GM21717 (cell line): Measurements from ENCODE around the gene POLR2C.
"Not testable (repeated sequence)": the region's sequence is repeated elsewhere in the genome, so short reads cannot be mapped to it uniquely, and the experiment has no call there.

Experiments used
- ATAC-seq: cut with Tn5 transposase; IDR thresholded peaks from one replicate; pipeline ENCODE4 v1.9.1; 2021; ENCODE audit warnings: mild to moderate bottlenecking, moderate library complexity; ENCODE audit not compliant: unreplicated experiment

The POLR2C gene

GRCh38 chr16:57462209-57462977 lies at the start of gene POLR2C:
TSS of gene POLR2C (plus strand) at chr16:57462679. CDS start at chr16:57462725, 46 bp downstream.
- peak; percentile 64 for ATAC-seq

DNA sequence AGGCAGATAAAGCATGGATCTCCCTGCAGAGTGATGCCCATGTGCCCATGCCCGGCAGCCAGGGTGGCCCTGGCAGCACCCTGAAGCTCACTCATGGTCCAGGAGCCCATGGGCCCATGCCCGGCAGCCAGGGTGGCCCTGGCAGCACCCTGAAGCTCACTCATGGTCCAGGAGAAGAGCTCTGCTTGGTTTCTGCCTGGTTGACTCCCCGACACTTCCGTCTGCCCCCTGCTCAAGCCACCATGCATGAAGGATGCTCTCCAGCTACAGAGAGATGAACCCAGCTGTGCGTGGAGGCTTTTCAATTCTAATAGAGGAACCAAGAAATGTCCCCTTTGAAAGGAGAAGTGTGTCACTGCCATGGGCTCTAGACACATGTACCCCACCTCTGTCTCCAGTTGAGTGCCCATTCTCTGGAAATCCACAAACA lies 49.2 kb upstream of the POLR2C start:
- peak; percentile 71 for ATAC-seq

- ATAC-seq = no peak
Measured at GRCh38 chr16:57413733-57414132, 48.7 kb upstream of the POLR2C start.

GRCh38 chr16:57416084-57416483 lies 46.4 kb upstream of the POLR2C start:
- ATAC-seq = no peak

GRCh38 chr16:57419506-57419905 lies 43.0 kb upstream of the POLR2C start:
- no peak for ATAC-seq

- ATAC-seq = no peak
Measured at GRCh38 chr16:57422026-57422944, 40.2 kb upstream of the POLR2C start.

- no peak for ATAC-seq
Measured at GRCh38 chr16:57423152-57423551, 39.3 kb upstream of the POLR2C start.

- ATAC-seq = no peak
Measured at GRCh38 chr16:57424583-57424982, 37.9 kb upstream of the POLR2C start.

DNA sequence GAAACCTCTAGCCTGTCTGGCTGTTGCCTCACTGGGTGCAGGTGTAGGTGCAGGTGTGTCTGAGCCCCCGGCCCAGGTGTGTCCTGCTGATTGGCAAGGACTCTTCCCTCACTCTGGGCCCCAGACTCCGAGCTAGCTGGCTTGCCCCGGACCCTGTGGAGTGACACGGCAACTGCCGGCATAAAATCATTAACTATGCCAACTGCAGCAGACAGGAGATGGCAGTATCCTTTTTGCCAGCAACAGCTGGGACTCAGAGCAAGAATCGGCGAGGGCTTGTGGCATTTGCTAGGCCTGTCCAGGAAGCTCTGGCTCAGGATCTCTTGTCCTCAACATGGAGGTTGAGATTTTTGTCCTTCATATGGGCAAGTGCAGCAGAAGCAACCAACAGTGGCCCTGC lies 36.1 kb upstream of the POLR2C start:
- ATAC-seq = no peak

DNA sequence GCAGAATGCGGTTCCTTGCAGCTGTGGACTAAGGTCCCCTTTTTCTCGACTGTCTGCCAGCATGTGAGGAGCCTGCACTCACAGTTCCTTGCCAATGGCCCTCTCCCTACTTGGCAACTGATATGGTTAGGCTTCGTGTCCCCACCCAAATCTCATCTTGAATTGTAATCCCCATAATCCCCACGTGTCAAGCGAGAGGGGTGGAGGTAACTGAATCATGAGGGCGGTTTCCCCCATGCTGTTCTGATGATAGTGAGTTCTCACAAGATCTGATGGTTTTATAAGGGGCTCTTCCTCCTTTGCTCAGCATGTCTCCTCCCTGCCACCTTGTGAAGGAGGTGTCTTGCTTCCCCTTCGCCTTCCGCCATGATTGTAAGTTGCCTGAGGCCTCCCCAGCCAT lies 35.2 kb upstream of the POLR2C start:
- ATAC-seq = no peak

DNA sequence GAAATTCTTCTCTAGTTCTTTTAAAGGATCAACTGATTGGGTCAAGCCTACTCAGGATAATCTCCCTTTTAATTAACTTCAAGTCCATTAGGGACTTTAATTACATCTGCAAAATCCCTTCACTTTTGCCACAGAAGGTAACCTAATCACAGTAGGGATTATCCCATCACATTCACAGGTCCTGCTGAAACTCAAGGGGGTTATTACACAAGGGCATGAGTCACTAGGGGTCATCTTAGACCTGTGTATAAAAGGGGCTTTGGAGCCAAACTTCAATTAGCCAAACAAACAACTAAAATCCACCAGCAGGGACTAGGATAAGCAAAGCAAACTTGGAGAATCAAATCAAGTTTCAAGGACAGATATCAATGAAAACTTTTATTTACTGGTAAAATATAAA lies 34.7 kb upstream of the POLR2C start:
- ATAC-seq = no peak

- ATAC-seq = no peak
Measured at GRCh38 chr16:57430955-57431354, 31.5 kb upstream of the POLR2C start.

DNA sequence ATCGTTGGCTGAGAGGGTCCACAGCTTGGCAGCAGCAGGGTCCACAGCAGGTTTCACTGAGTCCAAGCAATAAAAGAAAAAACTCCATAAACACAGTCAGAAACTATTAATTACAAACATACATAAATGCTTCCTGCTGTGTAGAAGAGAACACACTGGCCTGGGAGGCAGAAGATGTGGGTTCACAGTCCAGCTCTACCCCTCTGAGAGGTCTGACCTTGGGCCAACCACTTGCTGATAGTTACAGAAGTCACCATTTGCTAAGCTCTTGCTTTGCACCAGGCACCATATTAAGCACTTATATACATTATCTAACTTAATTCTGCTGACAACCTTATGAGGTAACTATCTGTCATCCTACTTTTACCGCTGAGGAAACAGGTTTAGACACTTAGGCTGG lies 30.0 kb upstream of the POLR2C start:
- ATAC-seq = no peak

GRCh38 chr16:57432989-57433388 lies 29.5 kb upstream of the POLR2C start:
- ATAC-seq = no peak

DNA sequence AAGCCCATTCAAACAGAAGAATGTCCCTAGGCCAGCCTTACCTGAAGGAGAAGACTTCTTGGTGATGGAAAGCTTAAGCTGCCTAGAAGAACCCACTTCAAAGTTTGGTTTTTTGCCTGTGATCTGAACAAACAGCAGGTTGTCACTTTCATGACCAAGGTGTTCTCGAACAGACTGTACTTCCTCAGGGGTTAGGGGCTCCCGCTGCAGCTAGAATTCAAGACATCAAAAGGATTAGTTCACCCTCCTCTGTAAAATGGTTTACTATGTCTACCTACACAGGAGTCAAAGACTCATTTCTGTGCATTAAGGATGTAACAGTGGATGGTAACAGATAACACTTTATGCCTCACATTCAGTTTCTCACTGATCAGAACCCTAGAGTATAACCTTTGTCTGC lies 28.5 kb upstream of the POLR2C start:
- ATAC-seq = no peak

GRCh38 chr16:57435838-57436237 lies 26.6 kb upstream of the POLR2C start:
- ATAC-seq = no peak

- not testable (repeated sequence) for ATAC-seq
Measured at GRCh38 chr16:57439947-57440346, 22.5 kb upstream of the POLR2C start.

DNA sequence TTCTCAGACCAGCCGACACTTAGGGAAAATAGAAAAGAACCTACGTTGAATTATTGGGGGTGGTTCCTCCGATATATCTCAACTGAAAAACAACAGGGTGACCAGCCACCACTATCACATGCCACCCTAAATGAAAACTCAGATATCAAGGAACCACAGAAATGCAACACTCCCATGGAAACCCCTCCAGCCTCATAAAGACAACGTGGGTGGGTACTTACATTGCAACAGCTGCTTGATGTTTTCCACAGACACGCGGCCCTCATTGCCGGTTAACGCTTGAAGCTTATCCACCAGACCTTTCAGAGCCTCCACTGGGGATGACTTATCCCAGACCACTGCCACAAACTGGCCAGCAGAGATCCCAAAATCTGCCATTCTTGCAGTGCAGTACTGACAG lies 21.9 kb upstream of the POLR2C start:
- not testable (repeated sequence) for ATAC-seq

DNA sequence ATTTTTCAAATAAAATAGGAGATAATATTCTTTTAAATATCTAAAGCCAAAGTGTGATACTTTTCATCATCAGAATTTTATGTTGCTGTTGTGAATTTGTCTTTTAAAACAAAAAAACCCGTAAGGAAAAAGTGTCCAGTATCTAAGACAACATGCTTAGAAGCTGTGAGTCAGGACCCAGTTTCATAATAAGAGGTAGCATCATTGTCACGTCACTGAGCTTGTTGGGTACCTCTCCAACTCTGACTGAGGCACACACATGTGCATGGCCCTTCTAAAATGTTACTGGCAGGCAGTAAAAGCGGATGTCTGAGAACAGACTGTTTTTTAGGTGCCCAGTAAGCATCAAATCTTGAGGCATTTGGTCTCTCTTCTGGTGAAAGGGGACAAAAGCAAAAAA lies 17.8 kb upstream of the POLR2C start:
- no peak for ATAC-seq

DNA sequence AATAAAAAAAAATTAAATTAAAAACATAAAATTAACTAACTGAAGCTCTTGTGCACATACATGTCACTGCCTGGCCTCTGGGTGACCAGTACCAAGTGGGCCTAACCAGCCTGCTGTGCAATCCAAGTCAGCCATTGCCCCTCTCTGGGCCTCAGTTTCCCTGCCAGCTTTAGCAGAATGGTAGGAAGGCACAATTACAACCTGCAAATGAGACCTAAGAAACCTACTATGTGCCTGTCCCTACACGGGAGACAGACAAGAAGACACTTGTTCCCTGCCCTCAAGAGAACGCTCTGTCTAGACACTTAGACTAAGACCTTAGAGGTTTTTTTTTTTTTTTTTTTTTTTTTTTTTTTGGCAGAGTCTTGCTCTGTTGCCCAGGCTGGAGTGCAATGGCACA lies 17.0 kb upstream of the POLR2C start:
- ATAC-seq = no peak

GRCh38 chr16:57446531-57447185 lies 15.8 kb upstream of the POLR2C start:
- ATAC-seq = peak; percentile 38
